Smooth muscle cell (in vitro differentiated cells): Measurements from ENCODE around the gene GLTPD2. TPM values are rescaled to one million over a fixed set of nuclear protein-coding genes. Genes with fewer than 3 reads are reported as not detected.

Experiments
- DNase-seq: peaks from one replicate; lab custom pipeline; 2025; ENCODE audit not compliant: unreplicated experiment; lab: John Stamatoyannopoulos, UW
- H2AFZ ChIP-seq: fragments of 200-600 bp; sonication (generic); 2 replicates; pipeline ENCODE4 v1.6.0; 2016; ENCODE audit warnings: antibody characterized with exemption, low read depth, mild to moderate bottlenecking
- H3F3A ChIP-seq: fragments of 200-600 bp; sonication (generic); 2 replicates; pipeline ENCODE4 v1.6.0; 2017; ENCODE audit warnings: antibody characterized with exemption, low read depth
- H3K27ac ChIP-seq: fragments of 200-600 bp; sonication (generic); 2 replicates; pipeline ENCODE4 v1.5.1; 2016; ENCODE audit warnings: low read depth, mild to moderate bottlenecking
- H3K27me3 ChIP-seq: fragments of 200-600 bp; sonication (generic); 2 replicates; pipeline ENCODE4 v1.6.1; 2016; ENCODE audit warnings: low read depth, mild to moderate bottlenecking
- H3K36me3 ChIP-seq: fragments of 200-600 bp; sonication (generic); 2 replicates; pipeline ENCODE4 v1.5.1; 2016; ENCODE audit warnings: low read depth
- H3K4me1 ChIP-seq: fragments of 200-600 bp; sonication (generic); 2 replicates; pipeline ENCODE4 v1.5.1; 2016; ENCODE audit warnings: low read depth
- H3K4me2 ChIP-seq: fragments of 200-600 bp; sonication (generic); 2 replicates; pipeline ENCODE4 v1.6.0; 2016; ENCODE audit warnings: mild to moderate bottlenecking
- H3K4me3 ChIP-seq: fragments of 200-600 bp; sonication (generic); 2 replicates; pipeline ENCODE4 v1.5.1; 2016; ENCODE audit warnings: mild to moderate bottlenecking
- H3K79me2 ChIP-seq: fragments of 200-600 bp; sonication (generic); 2 replicates; pipeline ENCODE4 v1.6.0; 2016; ENCODE audit warnings: low read depth, mild to moderate bottlenecking
- H3K9ac ChIP-seq: fragments of 200-600 bp; sonication (generic); 2 replicates; pipeline ENCODE4 v1.6.0; 2016; ENCODE audit warnings: low read depth
- H3K9me3 ChIP-seq: fragments of 200-600 bp; sonication (generic); replicated peaks from 2 replicates; pipeline ENCODE4 v1.5.1; 2016; ENCODE audit warnings: low read depth
- H4K20me1 ChIP-seq: fragments of 200-600 bp; sonication (generic); 2 replicates; pipeline ENCODE4 v1.6.0; 2016; ENCODE audit warnings: low read depth
- CTCF ChIP-seq: fragments of 200-600 bp; sonication (generic); IDR thresholded peaks from 2 replicates; pipeline ENCODE4 v1.5.1; 2017; ENCODE audit warnings: borderline replicate concordance, mild to moderate bottlenecking, antibody characterized with exemption; ENCODE audit not compliant: insufficient read depth, poor library complexity, severe bottlenecking
- WGBS: methylation state at CpG from one replicate; pipeline ENCODE4 v1.1.7; 2016; ENCODE audit warnings: low lambda C conversion rate; 5-methylcytosine and 5-hydroxymethylcytosine counted together
- polyA plus RNA-seq: library from polyadenylated mRNA; unstranded; fragments of >200 nt; fragmentation: Nextera tagmentation; extraction: Ambion mirVana; gene quantifications from 2 replicates; pipeline ENCODE4 v1.2.1, GENCODE V29; 2016
- total RNA-seq: library from RNA; depleted of rRNA; stranded (reverse); fragments of >200 nt; gene quantifications from 2 replicates; pipeline ENCODE4 v1.2.3, GENCODE V29; 2014

Gene GLTPD2
- total and polyA plus RNA-seq, 2 experiments from 2014 or later: 0.89 TPM; not detected in 1

GRCh38 chr17:4790705-4791088 lies 1.9 kb downstream of the GLTPD2 start:
- Histone ChIP-seq H3K4me2 (peak overlapping the region; percentile 92), H4K20me1 (no peaks in the 10 kb centered on the region), H3F3A (no peaks in the 10 kb centered on the region), H2AFZ (peak overlapping the region; percentile 87), H3K4me1 (peaks cover 18% of the 10 kb centered on the region), H3K27ac (peak overlapping the region; percentile 84), H3K9me3 (no peaks in the 10 kb centered on the region), H3K9ac (no peak overlapping the region), H3K79me2 (no peaks in the 10 kb centered on the region), H3K36me3 (no peaks in the 10 kb centered on the region), H3K27me3 (no peaks in the 10 kb centered on the region), H3K4me3 (peak overlapping the region; percentile 74)
- DNase-seq: no peak
- no peak for TF ChIP-seq CTCF
- WGBS: 60% methylated on average over 7 of the region's 7 CpGs

- Histone ChIP-seq H3K9ac (no peak overlapping the region), H3K36me3 (no peaks in the 10 kb centered on the region), H3K4me3 (peak overlapping the region; percentile 73), H3K9me3 (no peaks in the 10 kb centered on the region), H3F3A (no peaks in the 10 kb centered on the region), H3K27me3 (no peaks in the 10 kb centered on the region), H4K20me1 (no peaks in the 10 kb centered on the region), H3K27ac (no peak overlapping the region), H3K4me1 (peaks cover 5% of the 10 kb centered on the region), H2AFZ (peak overlapping the region; percentile 69), H3K79me2 (peaks cover 17% of the 10 kb centered on the region), H3K4me2 (no peak overlapping the region)
- no peak for TF ChIP-seq CTCF
- WGBS: 100% methylated on average over 1 of the region's 1 CpG
- DNase-seq: no peak
Observed at GRCh38 chr17:4795168-4795567, 6.4 kb downstream of the GLTPD2 start.

GRCh38 chr17:4796552-4796920 lies 7.8 kb downstream of the GLTPD2 start:
- Histone ChIP-seq H3K9me3 (no peaks in the 10 kb centered on the region), H3K27ac (peak overlapping the region; percentile 33), H3K4me2 (peak overlapping the region; percentile 88), H3K79me2 (peaks cover 17% of the 10 kb centered on the region), H3K9ac (peak overlapping the region; percentile 80), H4K20me1 (no peaks in the 10 kb centered on the region), H3K4me3 (peak overlapping the region; percentile 73), H3K36me3 (no peaks in the 10 kb centered on the region), H2AFZ (peak overlapping the region; percentile 64), H3K27me3 (no peaks in the 10 kb centered on the region), H3F3A (no peaks in the 10 kb centered on the region), H3K4me1 (peaks cover 5% of the 10 kb centered on the region)
- TF ChIP-seq CTCF: no peak
- 1% methylated on average over 7 of the region's 7 CpGs for WGBS
- DNase-seq: no peak

GRCh38 chr17:4800462-4801196 lies 11.9 kb downstream of the GLTPD2 start:
- no peak for DNase-seq
- 79% methylated on average over 10 of the region's 10 CpGs for WGBS
- H3K4me2 ChIP-seq: no peak overlapping the region
- no peak overlapping the region for H2AFZ ChIP-seq
- H3F3A ChIP-seq: no peaks in the 10 kb centered on the region
- H3K9ac ChIP-seq: no peak overlapping the region
- H3K4me3 ChIP-seq: no peak overlapping the region
- H3K4me1 ChIP-seq: peaks cover 5% of the 10 kb centered on the region
- H3K27me3 ChIP-seq: no peaks in the 10 kb centered on the region
- no peaks in the 10 kb centered on the region for H4K20me1 ChIP-seq
- H3K9me3 ChIP-seq: no peaks in the 10 kb centered on the region
- TF ChIP-seq CTCF: no peak
- no peaks in the 10 kb centered on the region for H3K36me3 ChIP-seq
- peaks cover 17% of the 10 kb centered on the region for H3K79me2 ChIP-seq
- H3K27ac ChIP-seq: no peak overlapping the region
